ENCODE data around the gene NRIP1.
A peak's percentile ranks its signal among the peaks of the same experiment; 100 is the strongest.

The NRIP1 gene

GRCh38 chr21:15061279-15061678, 3.5 kb downstream of the NRIP1 start:
- peak overlapping the region; percentile 99 for H3K4me3 ChIP-seq (ENCODE audit: low read length)
- DNase-seq (ENCODE audit: low read depth) = no peak

GRCh38 chr21:15060543-15061175, 4.1 kb downstream of the NRIP1 start:
- DNase-seq (ENCODE audit: low read depth) = no peak
- peak overlapping the region; percentile 99 for H3K4me3 ChIP-seq (ENCODE audit: low read length)
- TF ChIP-seq CTCF (conservative IDR thresholded peaks at IDR 0.05; ENCODE audit: low read depth, low read length) = no peak

More at GRCh38 chr21:15061279-15061678, 3.5 kb downstream of the NRIP1 start:
- no peak for TF ChIP-seq CTCF (conservative IDR thresholded peaks at IDR 0.05; ENCODE audit: low read depth, low read length)

- H3K4me3 ChIP-seq (ENCODE audit: low read length) = no peak overlapping the region
- TF ChIP-seq CTCF (conservative IDR thresholded peaks at IDR 0.05; ENCODE audit: low read depth, low read length) = no peak
- DNase-seq (ENCODE audit: low read depth) = no peak
Measured at GRCh38 chr21:15059397-15059796, 5.4 kb downstream of the NRIP1 start.

- no peak for TF ChIP-seq CTCF (conservative IDR thresholded peaks at IDR 0.05; ENCODE audit: low read depth, low read length)
- H3K4me3 ChIP-seq (ENCODE audit: low read length) = peak overlapping the region; percentile 17
- no peak for DNase-seq (ENCODE audit: low read depth)
Measured at GRCh38 chr21:15058854-15059263, 5.9 kb downstream of the NRIP1 start.

- H3K4me3 ChIP-seq (ENCODE audit: low read length) = peak overlapping the region; percentile 4
Measured at GRCh38 chr21:15057285-15057684, 7.5 kb downstream of the NRIP1 start.

GRCh38 chr21:15054606-15055239, 10.1 kb downstream of the NRIP1 start:
- DNase-seq (ENCODE audit: low read depth) = no peak
- no peak for TF ChIP-seq CTCF (conservative IDR thresholded peaks at IDR 0.05; ENCODE audit: low read depth, low read length)
- H3K4me3 ChIP-seq (ENCODE audit: low read length) = no peak overlapping the region

More at GRCh38 chr21:15057285-15057684, 7.5 kb downstream of the NRIP1 start:
- DNase-seq (ENCODE audit: low read depth) = no peak
- TF ChIP-seq CTCF (conservative IDR thresholded peaks at IDR 0.05; ENCODE audit: low read depth, low read length) = no peak

- DNase-seq (ENCODE audit: low read depth) = no peak
- H3K4me3 ChIP-seq (ENCODE audit: low read length) = no peak overlapping the region
- TF ChIP-seq CTCF (conservative IDR thresholded peaks at IDR 0.05; ENCODE audit: low read depth, low read length) = no peak
Measured at GRCh38 chr21:15054089-15054488, 10.7 kb downstream of the NRIP1 start.

All from retinal pigment epithelial cell (primary cell).